Measurements from ENCODE around the gene PRKAB2.
"Not testable (repeated sequence)": the region's sequence is repeated elsewhere in the genome, so short reads cannot be mapped to it uniquely, and the experiment has no call there.

The PRKAB2 gene

GRCh38 chr1:147117109-147117508, 55.2 kb downstream of the PRKAB2 start:
- Histone ChIP-seq H3K4me3 (ENCODE audit: low read length) (no peak overlapping the region), H3K9ac (ENCODE audit: low read length) (no peak overlapping the region), H3K9me3 (ENCODE audit: insufficient read depth, low read length) (no peaks in the 10 kb centered on the region), H3K27ac (ENCODE audit: low read length) (no peak overlapping the region), H2AFZ (ENCODE audit: low read depth, low read length) (no peak overlapping the region), H3K36me3 (replicated peaks; ENCODE audit: low read depth, low read length) (no peaks in the 10 kb centered on the region), H3K4me2 (ENCODE audit: low read length) (no peak overlapping the region), H3K27me3 (ENCODE audit: low read depth, low read length) (0 out of 2 replicates have a peak, but pooled peaks cover 11% of the 10 kb centered on the region), H3K4me1 (ENCODE audit: low read length) (no peaks in the 10 kb centered on the region), H4K20me1 (ENCODE audit: insufficient read depth, low read length) (no peaks in the 10 kb centered on the region), H3K79me2 (ENCODE audit: low read length) (no peaks in the 10 kb centered on the region)
- TF ChIP-seq EZH2phosphoT487 (IDR thresholded peaks at IDR 0.05; ENCODE audit: low read depth), result no peak
- no peak for TF ChIP-seq CTCF (IDR thresholded peaks at IDR 0.05; ENCODE audit: low read depth, low read length)

- H4K20me1 ChIP-seq (ENCODE audit: insufficient read depth, low read length), result no peaks in the 10 kb centered on the region
- H3K4me2 ChIP-seq (ENCODE audit: low read length), result no peak overlapping the region
- TF ChIP-seq CTCF (IDR thresholded peaks at IDR 0.05; ENCODE audit: low read depth, low read length), result no peak
- H3K4me1 ChIP-seq (ENCODE audit: low read length), result no peaks in the 10 kb centered on the region
- no peak overlapping the region for H3K9ac ChIP-seq (ENCODE audit: low read length)
- H3K36me3 ChIP-seq (replicated peaks; ENCODE audit: low read depth, low read length), result no peaks in the 10 kb centered on the region
- H3K9me3 ChIP-seq (ENCODE audit: insufficient read depth, low read length), result no peaks in the 10 kb centered on the region
- H3K27ac ChIP-seq (ENCODE audit: low read length), result no peak overlapping the region
- H3K27me3 ChIP-seq (ENCODE audit: low read depth, low read length), result 0 out of 2 replicates have a peak, but pooled peaks cover 4% of the 10 kb centered on the region
- no peaks in the 10 kb centered on the region for H3K79me2 ChIP-seq (ENCODE audit: low read length)
- H3K4me3 ChIP-seq (ENCODE audit: low read length), result no peak overlapping the region
- no peak overlapping the region for H2AFZ ChIP-seq (ENCODE audit: low read depth, low read length)
These were observed 56.8 kb downstream of the PRKAB2 start for GRCh38 chr1:147115496-147115895.

- H3K79me2 ChIP-seq (ENCODE audit: low read length); H2AFZ ChIP-seq (ENCODE audit: low read depth, low read length); H3K27ac ChIP-seq (ENCODE audit: low read length); H3K9ac ChIP-seq (ENCODE audit: low read length); H4K20me1 ChIP-seq (ENCODE audit: insufficient read depth, low read length); H3K4me1 ChIP-seq (ENCODE audit: low read length); H3K27me3 ChIP-seq (ENCODE audit: low read depth, low read length); H3K4me3 ChIP-seq (ENCODE audit: low read length); H3K9me3 ChIP-seq (ENCODE audit: insufficient read depth, low read length); H3K36me3 ChIP-seq (replicated peaks; ENCODE audit: low read depth, low read length); H3K4me2 ChIP-seq (ENCODE audit: low read length): not testable (repeated sequence)
These were observed 57.2 kb downstream of the PRKAB2 start for GRCh38 chr1:147115079-147115478.

- H3K27ac ChIP-seq (ENCODE audit: low read length); H3K4me3 ChIP-seq (ENCODE audit: low read length); H3K4me2 ChIP-seq (ENCODE audit: low read length); H3K79me2 ChIP-seq (ENCODE audit: low read length); H3K27me3 ChIP-seq (ENCODE audit: low read depth, low read length); H3K4me1 ChIP-seq (ENCODE audit: low read length); H3K36me3 ChIP-seq (replicated peaks; ENCODE audit: low read depth, low read length); H2AFZ ChIP-seq (ENCODE audit: low read depth, low read length); H4K20me1 ChIP-seq (ENCODE audit: insufficient read depth, low read length); H3K9me3 ChIP-seq (ENCODE audit: insufficient read depth, low read length); H3K9ac ChIP-seq (ENCODE audit: low read length): not testable (repeated sequence)
These were observed 57.9 kb downstream of the PRKAB2 start for GRCh38 chr1:147114353-147114752.

- no peak overlapping the region for H3K4me3 ChIP-seq (ENCODE audit: low read length)
- H3K27ac ChIP-seq (ENCODE audit: low read length), result no peak overlapping the region
- no peak overlapping the region for H3K9ac ChIP-seq (ENCODE audit: low read length)
- no peaks in the 10 kb centered on the region for H3K4me1 ChIP-seq (ENCODE audit: low read length)
- no peak overlapping the region for H3K4me2 ChIP-seq (ENCODE audit: low read length)
- H3K79me2 ChIP-seq (ENCODE audit: low read length), result no peaks in the 10 kb centered on the region
- H2AFZ ChIP-seq (ENCODE audit: low read depth, low read length), result no peak overlapping the region
- H4K20me1 ChIP-seq (ENCODE audit: insufficient read depth, low read length), result no peaks in the 10 kb centered on the region
- H3K9me3 ChIP-seq (ENCODE audit: insufficient read depth, low read length), result no peaks in the 10 kb centered on the region
- TF ChIP-seq EZH2phosphoT487 (IDR thresholded peaks at IDR 0.05; ENCODE audit: low read depth) (no peak), CTCF (IDR thresholded peaks at IDR 0.05; ENCODE audit: low read depth, low read length) (no peak)
- 0 out of 2 replicates have a peak, but pooled peaks cover 6% of the 10 kb centered on the region for H3K27me3 ChIP-seq (ENCODE audit: low read depth, low read length)
- H3K36me3 ChIP-seq (replicated peaks; ENCODE audit: low read depth, low read length), result no peaks in the 10 kb centered on the region
These were observed 60.7 kb downstream of the PRKAB2 start for GRCh38 chr1:147111381-147112130.

Measured in OCI-LY3 (cell line).